ENCODE data around the gene SRGAP3.

The SRGAP3 gene

DNA sequence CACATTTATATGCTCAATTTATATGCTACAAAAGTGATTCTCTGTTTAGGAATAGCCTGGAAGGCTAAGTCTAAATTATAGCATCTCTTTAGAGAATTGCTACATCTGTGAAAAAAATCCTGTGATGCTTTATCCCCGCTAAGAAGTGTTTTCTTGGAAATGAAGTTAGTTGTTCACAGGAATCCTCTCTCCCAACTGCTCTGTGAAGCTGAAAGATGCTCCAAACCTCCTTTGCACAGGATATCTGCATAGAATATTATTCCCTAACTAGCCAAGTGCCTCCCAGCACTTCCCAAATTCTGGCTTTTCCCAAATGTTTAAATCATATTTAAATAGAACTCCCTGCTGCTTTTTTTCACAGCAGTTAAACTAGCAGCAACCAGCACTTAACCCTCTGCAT is 132.2 kb downstream of the SRGAP3 start:
- H3K27ac ChIP-seq (ENCODE audit: low read depth, low read length) = no peak overlapping the region
- no peak overlapping the region for H3K4me3 ChIP-seq (ENCODE audit: low read depth in 1 of 5, low read length in 5 of 5)

GRCh38 chr3:9116336-9116735 is 133.1 kb downstream of the SRGAP3 start:
- H3K9me3 ChIP-seq (ENCODE audit: control insufficient read depth in 5 of 5, low read length in 5 of 5) = no peaks in the 10 kb centered on the region
- peaks cover 6 to 16% (median 10%) of the 10 kb centered on the region in 5 donors for H3K4me1 ChIP-seq (ENCODE audit: control insufficient read depth in 5 of 5, insufficient read depth in 5 of 5, low read length in 5 of 5)
- H3K9ac ChIP-seq (ENCODE audit: low read length in 5 of 5) = no peak overlapping the region
- no peaks in the 10 kb centered on the region for H3K27me3 ChIP-seq (ENCODE audit: control insufficient read depth in 5 of 5, insufficient read depth in 4 of 5, low read length in 5 of 5)
- no peak overlapping the region for H3K4me3 ChIP-seq (ENCODE audit: low read depth in 1 of 5, low read length in 5 of 5)
- H3K36me3 ChIP-seq (ENCODE audit: control insufficient read depth in 5 of 5, insufficient read depth in 5 of 5, low read length in 5 of 5) = peaks cover 0 to 2% (median 0%) of the 10 kb centered on the region in 5 donors
- H3K27ac ChIP-seq (ENCODE audit: low read depth, low read length) = no peak overlapping the region

More for the DNA sequence above, 132.2 kb downstream of the SRGAP3 start:
- H3K36me3 ChIP-seq (ENCODE audit: control insufficient read depth in 5 of 5, insufficient read depth in 5 of 5, low read length in 5 of 5) = peaks cover 0 to 2% (median 0%) of the 10 kb centered on the region in 5 donors
- H3K27me3 ChIP-seq (ENCODE audit: control insufficient read depth in 5 of 5, insufficient read depth in 4 of 5, low read length in 5 of 5) = no peaks in the 10 kb centered on the region
- no peaks in the 10 kb centered on the region for H3K9me3 ChIP-seq (ENCODE audit: control insufficient read depth in 5 of 5, low read length in 5 of 5)
- H3K4me1 ChIP-seq (ENCODE audit: control insufficient read depth in 5 of 5, insufficient read depth in 5 of 5, low read length in 5 of 5) = peaks cover 1 to 7% (median 2%) of the 10 kb centered on the region in 5 donors
- peak overlapping the region in 1 of 5 donors; percentile 31 for H3K9ac ChIP-seq (ENCODE audit: low read length in 5 of 5)

- no peaks in the 10 kb centered on the region for H3K9me3 ChIP-seq (ENCODE audit: control insufficient read depth in 5 of 5, low read length in 5 of 5)
- H3K9ac ChIP-seq (ENCODE audit: low read length in 5 of 5) = no peak overlapping the region
- no peak overlapping the region for H3K27ac ChIP-seq (ENCODE audit: low read depth, low read length)
- peaks cover 0 to 2% (median 0%) of the 10 kb centered on the region in 5 donors for H3K36me3 ChIP-seq (ENCODE audit: control insufficient read depth in 5 of 5, insufficient read depth in 5 of 5, low read length in 5 of 5)
- H3K27me3 ChIP-seq (ENCODE audit: control insufficient read depth in 5 of 5, insufficient read depth in 4 of 5, low read length in 5 of 5) = no peaks in the 10 kb centered on the region
- no peak overlapping the region for H3K4me3 ChIP-seq (ENCODE audit: low read depth in 1 of 5, low read length in 5 of 5)
- peaks cover 6 to 22% (median 14%) of the 10 kb centered on the region in 5 donors for H3K4me1 ChIP-seq (ENCODE audit: control insufficient read depth in 5 of 5, insufficient read depth in 5 of 5, low read length in 5 of 5)
Measured at GRCh38 chr3:9115336-9115735, 134.1 kb downstream of the SRGAP3 start.

GRCh38 chr3:9113040-9113439 is 136.4 kb downstream of the SRGAP3 start:
- H3K4me1 ChIP-seq (ENCODE audit: control insufficient read depth in 5 of 5, insufficient read depth in 5 of 5, low read length in 5 of 5) = peaks cover 6 to 22% (median 20%) of the 10 kb centered on the region in 5 donors
- H3K9ac ChIP-seq (ENCODE audit: low read length in 5 of 5) = no peak overlapping the region
- no peak overlapping the region for H3K27ac ChIP-seq (ENCODE audit: low read depth, low read length)
- no peaks in the 10 kb centered on the region for H3K27me3 ChIP-seq (ENCODE audit: control insufficient read depth in 5 of 5, insufficient read depth in 4 of 5, low read length in 5 of 5)
- no peak overlapping the region for H3K4me3 ChIP-seq (ENCODE audit: low read depth in 1 of 5, low read length in 5 of 5)
- no peaks in the 10 kb centered on the region for H3K36me3 ChIP-seq (ENCODE audit: control insufficient read depth in 5 of 5, insufficient read depth in 5 of 5, low read length in 5 of 5)
- H3K9me3 ChIP-seq (ENCODE audit: control insufficient read depth in 5 of 5, low read length in 5 of 5) = no peaks in the 10 kb centered on the region

DNA sequence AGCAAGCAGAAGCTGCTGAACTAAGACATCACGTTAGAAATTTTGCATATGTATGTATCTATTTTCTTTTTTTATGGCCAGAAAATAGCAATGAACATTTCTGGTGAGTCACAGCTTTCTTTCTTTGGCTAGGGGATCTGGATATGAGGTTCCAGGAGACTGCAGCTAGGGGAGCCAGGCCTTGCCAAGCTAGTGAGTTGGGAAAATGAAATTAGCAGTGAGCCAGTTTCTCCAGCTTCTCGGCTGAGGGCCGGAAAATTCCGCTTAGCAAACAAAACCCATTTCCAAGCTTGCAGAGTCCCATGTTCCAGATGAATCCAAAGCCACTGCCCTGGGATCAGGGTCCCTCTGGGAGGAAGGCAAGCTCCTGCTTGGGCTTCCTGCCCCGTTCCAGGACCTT is 137.6 kb downstream of the SRGAP3 start:
- H3K4me3 ChIP-seq (ENCODE audit: low read depth in 1 of 5, low read length in 5 of 5) = peak overlapping the region in 1 of 5 donors; percentile 24
- no peaks in the 10 kb centered on the region for H3K9me3 ChIP-seq (ENCODE audit: control insufficient read depth in 5 of 5, low read length in 5 of 5)
- peaks cover 6 to 22% (median 20%) of the 10 kb centered on the region in 5 donors for H3K4me1 ChIP-seq (ENCODE audit: control insufficient read depth in 5 of 5, insufficient read depth in 5 of 5, low read length in 5 of 5)
- no peak overlapping the region for H3K27ac ChIP-seq (ENCODE audit: low read depth, low read length)
- no peaks in the 10 kb centered on the region for H3K27me3 ChIP-seq (ENCODE audit: control insufficient read depth in 5 of 5, insufficient read depth in 4 of 5, low read length in 5 of 5)
- peak overlapping the region in 1 of 5 donors; percentile 17 for H3K9ac ChIP-seq (ENCODE audit: low read length in 5 of 5)
- H3K36me3 ChIP-seq (ENCODE audit: control insufficient read depth in 5 of 5, insufficient read depth in 5 of 5, low read length in 5 of 5) = no peaks in the 10 kb centered on the region

GRCh38 chr3:9111417-9111816 is 138.0 kb downstream of the SRGAP3 start:
- Histone ChIP-seq H3K9me3 (ENCODE audit: control insufficient read depth in 5 of 5, low read length in 5 of 5) (no peaks in the 10 kb centered on the region), H3K27ac (ENCODE audit: low read depth, low read length) (no peak overlapping the region), H3K9ac (ENCODE audit: low read length in 5 of 5) (peak overlapping the region in 1 of 5 donors; percentile 17), H3K4me3 (ENCODE audit: low read depth in 1 of 5, low read length in 5 of 5) (no peak overlapping the region), H3K27me3 (ENCODE audit: control insufficient read depth in 5 of 5, insufficient read depth in 4 of 5, low read length in 5 of 5) (no peaks in the 10 kb centered on the region), H3K4me1 (ENCODE audit: control insufficient read depth in 5 of 5, insufficient read depth in 5 of 5, low read length in 5 of 5) (peaks cover 6 to 22% (median 20%) of the 10 kb centered on the region in 5 donors), H3K36me3 (ENCODE audit: control insufficient read depth in 5 of 5, insufficient read depth in 5 of 5, low read length in 5 of 5) (no peaks in the 10 kb centered on the region)

DNA sequence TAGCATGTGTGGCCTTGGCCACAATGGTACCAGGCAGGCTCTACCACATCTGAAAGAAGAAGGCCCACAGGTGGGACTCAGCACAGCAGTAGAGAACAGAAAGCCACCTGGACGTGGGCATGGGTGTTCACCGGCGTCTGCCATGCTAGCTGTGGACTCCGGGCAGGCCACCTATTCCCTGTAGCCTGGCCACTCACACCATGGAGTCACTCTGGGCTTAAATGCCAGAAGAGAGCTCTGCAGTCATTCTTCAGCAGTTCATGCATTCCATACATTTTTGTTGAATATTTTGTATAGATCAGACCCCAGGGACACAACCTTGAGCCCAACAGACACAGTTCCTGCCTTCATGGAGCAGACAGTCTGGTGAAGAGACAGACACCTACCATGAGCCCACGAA is 138.6 kb downstream of the SRGAP3 start:
- Histone ChIP-seq H3K27me3 (ENCODE audit: control insufficient read depth in 5 of 5, insufficient read depth in 4 of 5, low read length in 5 of 5) (no peaks in the 10 kb centered on the region), H3K4me1 (ENCODE audit: control insufficient read depth in 5 of 5, insufficient read depth in 5 of 5, low read length in 5 of 5) (peaks cover 6 to 22% (median 20%) of the 10 kb centered on the region in 5 donors), H3K36me3 (ENCODE audit: control insufficient read depth in 5 of 5, insufficient read depth in 5 of 5, low read length in 5 of 5) (no peaks in the 10 kb centered on the region), H3K4me3 (ENCODE audit: low read depth in 1 of 5, low read length in 5 of 5) (no peak overlapping the region), H3K27ac (ENCODE audit: low read depth, low read length) (no peak overlapping the region), H3K9ac (ENCODE audit: low read length in 5 of 5) (no peak overlapping the region), H3K9me3 (ENCODE audit: control insufficient read depth in 5 of 5, low read length in 5 of 5) (no peaks in the 10 kb centered on the region)

GRCh38 chr3:9110316-9110715 is 139.1 kb downstream of the SRGAP3 start:
- H3K9ac ChIP-seq (ENCODE audit: low read length in 5 of 5) = no peak overlapping the region
- no peaks in the 10 kb centered on the region for H3K9me3 ChIP-seq (ENCODE audit: control insufficient read depth in 5 of 5, low read length in 5 of 5)
- H3K36me3 ChIP-seq (ENCODE audit: control insufficient read depth in 5 of 5, insufficient read depth in 5 of 5, low read length in 5 of 5) = no peaks in the 10 kb centered on the region
- no peaks in the 10 kb centered on the region for H3K27me3 ChIP-seq (ENCODE audit: control insufficient read depth in 5 of 5, insufficient read depth in 4 of 5, low read length in 5 of 5)
- H3K27ac ChIP-seq (ENCODE audit: low read depth, low read length) = no peak overlapping the region
- H3K4me1 ChIP-seq (ENCODE audit: control insufficient read depth in 5 of 5, insufficient read depth in 5 of 5, low read length in 5 of 5) = peaks cover 6 to 21% (median 20%) of the 10 kb centered on the region in 5 donors
- no peak overlapping the region for H3K4me3 ChIP-seq (ENCODE audit: low read depth in 1 of 5, low read length in 5 of 5)

- Histone ChIP-seq H3K9me3 (ENCODE audit: control insufficient read depth in 5 of 5, low read length in 5 of 5) (no peaks in the 10 kb centered on the region), H3K36me3 (ENCODE audit: control insufficient read depth in 5 of 5, insufficient read depth in 5 of 5, low read length in 5 of 5) (no peaks in the 10 kb centered on the region), H3K27me3 (ENCODE audit: control insufficient read depth in 5 of 5, insufficient read depth in 4 of 5, low read length in 5 of 5) (no peaks in the 10 kb centered on the region), H3K27ac (ENCODE audit: low read depth, low read length) (no peak overlapping the region), H3K4me3 (ENCODE audit: low read depth in 1 of 5, low read length in 5 of 5) (peak overlapping the region in 1 of 5 donors; percentile 8), H3K4me1 (ENCODE audit: control insufficient read depth in 5 of 5, insufficient read depth in 5 of 5, low read length in 5 of 5) (peaks cover 6 to 20% (median 17%) of the 10 kb centered on the region in 5 donors), H3K9ac (ENCODE audit: low read length in 5 of 5) (no peak overlapping the region)
Measured at GRCh38 chr3:9109568-9109914, 139.9 kb downstream of the SRGAP3 start.

- Histone ChIP-seq H3K27me3 (ENCODE audit: control insufficient read depth in 5 of 5, insufficient read depth in 4 of 5, low read length in 5 of 5) (no peaks in the 10 kb centered on the region), H3K4me1 (ENCODE audit: control insufficient read depth in 5 of 5, insufficient read depth in 5 of 5, low read length in 5 of 5) (peaks cover 6 to 20% (median 17%) of the 10 kb centered on the region in 5 donors), H3K9me3 (ENCODE audit: control insufficient read depth in 5 of 5, low read length in 5 of 5) (no peaks in the 10 kb centered on the region), H3K9ac (ENCODE audit: low read length in 5 of 5) (no peak overlapping the region), H3K36me3 (ENCODE audit: control insufficient read depth in 5 of 5, insufficient read depth in 5 of 5, low read length in 5 of 5) (no peaks in the 10 kb centered on the region), H3K4me3 (ENCODE audit: low read depth in 1 of 5, low read length in 5 of 5) (peak overlapping the region in 1 of 5 donors; percentile 8), H3K27ac (ENCODE audit: low read depth, low read length) (no peak overlapping the region)
Measured at GRCh38 chr3:9108876-9109567, 140.4 kb downstream of the SRGAP3 start.
